ENCODE results near the gene PHLDB2. TPM values are rescaled to one million over a fixed set of nuclear protein-coding genes. Genes with fewer than 3 reads are reported as not detected.

The PHLDB2 gene
- total RNA-seq, 2 experiments from 2014 or later: 1.2 to 2.4 TPM

GRCh38 chr3:111904376-111905241 is 45.5 kb downstream of the PHLDB2 start:
- Mint-ChIP-seq H3K36me3 (ENCODE audit: low read depth) (no peaks in the 10 kb centered on the region), H3K4me3 (no peak overlapping the region), H3K27me3 (no peaks in the 10 kb centered on the region), H3K9me3 (no peaks in the 10 kb centered on the region), H3K4me1 (ENCODE audit: low read depth) (peaks cover 10% of the 10 kb centered on the region), H3K27ac (no peak overlapping the region)
- intact Hi-C loops (cut with micrococcal nuclease): no loop called here
- ChIA-PET POLR2A (no interaction called here), CTCF (interaction anchor here (1.0 kb wide), 1 partner anchor 16 kb away, joined by 5 read pairs; no protein-coding TSS in a partner anchor)
- no peak for TF ChIP-seq CTCF (IDR thresholded peaks at IDR 0.05)
- DNase-seq (no peak), ATAC-seq (no peak)

- ATAC-seq (no peak), DNase-seq (no peak)
- Mint-ChIP-seq H3K27me3 (no peaks in the 10 kb centered on the region), H3K9me3 (no peaks in the 10 kb centered on the region), H3K4me3 (no peak overlapping the region), H3K4me1 (ENCODE audit: low read depth) (peaks cover 4% of the 10 kb centered on the region), H3K27ac (no peak overlapping the region), H3K36me3 (ENCODE audit: low read depth) (no peaks in the 10 kb centered on the region)
- no peak for TF ChIP-seq CTCF (IDR thresholded peaks at IDR 0.05)
- ChIA-PET CTCF (interaction anchor here (1.1 kb wide), 3 partner anchors 12 to 83 kb away, joined by 3 to 4 read pairs (median 3); no protein-coding TSS in a partner anchor), POLR2A (interaction anchor here (0.5 kb wide), 1 partner anchor 12 kb away, joined by 3 read pairs; no protein-coding TSS in a partner anchor)
- intact Hi-C loops (cut with micrococcal nuclease): no loop called here
Measured at GRCh38 chr3:111906656-111907055, 47.6 kb downstream of the PHLDB2 start.

GRCh38 chr3:111907151-111907550 is 48.1 kb downstream of the PHLDB2 start:
- Mint-ChIP-seq H3K4me3 (no peak overlapping the region), H3K36me3 (ENCODE audit: low read depth) (no peaks in the 10 kb centered on the region), H3K4me1 (ENCODE audit: low read depth) (peaks cover 4% of the 10 kb centered on the region), H3K9me3 (no peaks in the 10 kb centered on the region), H3K27me3 (no peaks in the 10 kb centered on the region), H3K27ac (no peak overlapping the region)
- ChIA-PET CTCF (interaction anchor here (1.1 kb wide), 2 partner anchors 12 to 82 kb away, joined by 3 read pairs; no protein-coding TSS in a partner anchor), POLR2A (no interaction called here)
- TF ChIP-seq CTCF (IDR thresholded peaks at IDR 0.05): no peak
- intact Hi-C loops (cut with micrococcal nuclease): no loop called here
- no peak for DNase-seq
- ATAC-seq: no peak

GRCh38 chr3:111910806-111911205 is 51.7 kb downstream of the PHLDB2 start:
- H3K36me3 Mint-ChIP-seq (ENCODE audit: low read depth): no peaks in the 10 kb centered on the region
- no peaks in the 10 kb centered on the region for H3K27me3 Mint-ChIP-seq
- ATAC-seq (no peak), DNase-seq (no peak)
- H3K4me3 Mint-ChIP-seq: no peak overlapping the region
- intact Hi-C loops (cut with micrococcal nuclease): no loop called here
- CTCF ChIA-PET: interaction anchor here (1.1 kb wide), 1 partner anchor 15 kb away, joined by 3 read pairs; no protein-coding TSS in a partner anchor
- H3K9me3 Mint-ChIP-seq: no peaks in the 10 kb centered on the region
- no peaks in the 10 kb centered on the region for H3K4me1 Mint-ChIP-seq (ENCODE audit: low read depth)
- no peak overlapping the region for H3K27ac Mint-ChIP-seq
- TF ChIP-seq CTCF (IDR thresholded peaks at IDR 0.05): no peak
- POLR2A ChIA-PET: no interaction called here

- TF ChIP-seq CTCF (IDR thresholded peaks at IDR 0.05): no peak
- H3K4me3 Mint-ChIP-seq: no peak overlapping the region
- no peaks in the 10 kb centered on the region for H3K9me3 Mint-ChIP-seq
- ChIA-PET CTCF (interaction anchor here (1.1 kb wide), 1 partner anchor 15 kb away, joined by 3 read pairs; no protein-coding TSS in a partner anchor), POLR2A (no interaction called here)
- no peaks in the 10 kb centered on the region for H3K27me3 Mint-ChIP-seq
- H3K36me3 Mint-ChIP-seq (ENCODE audit: low read depth): no peaks in the 10 kb centered on the region
- ATAC-seq: no peak
- no peak overlapping the region for H3K27ac Mint-ChIP-seq
- intact Hi-C loops (cut with micrococcal nuclease): no loop called here
- DNase-seq: no peak
- H3K4me1 Mint-ChIP-seq (ENCODE audit: low read depth): no peaks in the 10 kb centered on the region
Measured at GRCh38 chr3:111911446-111911845, 52.4 kb downstream of the PHLDB2 start.

Data from activated CD8-positive, alpha-beta T cell treated with anti-CD3 and anti-CD28 coated beads for 36 hours (primary cell).